Epithelial cell of proximal tubule (primary cell): ENCODE results near the gene LPIN1. TPM values are rescaled to one million over a fixed set of nuclear protein-coding genes. Genes with fewer than 3 reads are reported as not detected.

Experiments used
- DNase-seq: peaks from one replicate; pipeline ENCODE4 v3.0.0-alpha.2; 2011; ENCODE audit warnings: low read depth
- H3K4me3 ChIP-seq: 2 replicates; pipeline ENCODE4 v1.5.1; 2011; ENCODE audit warnings: low read depth, mild to moderate bottlenecking, low read length
- CTCF ChIP-seq: conservative IDR thresholded peaks from 2 replicates; pipeline ENCODE4 v1.5.1; 2012; ENCODE audit warnings: low read depth, mild to moderate bottlenecking, low read length
- total RNA-seq: library from RNA; depleted of rRNA; stranded (reverse); fragments of >200 nt; gene quantifications from 2 replicates; pipeline ENCODE4 v1.2.3, GENCODE V29; 2015

LPIN1 gene
- total RNA-seq, 1 donor from 2014 or later: 33.8 TPM

GRCh38 chr2:11866358-11867335, 120.2 kb downstream of the LPIN1 start:
- no peak overlapping the region for H3K4me3 ChIP-seq
- no peak for TF ChIP-seq CTCF
- DNase-seq: no peak

GRCh38 chr2:11867926-11868325, 121.5 kb downstream of the LPIN1 start:
- DNase-seq: no peak
- no peak for TF ChIP-seq CTCF
- no peak overlapping the region for H3K4me3 ChIP-seq

GRCh38 chr2:11869391-11869991, 123.1 kb downstream of the LPIN1 start:
- no peak overlapping the region for H3K4me3 ChIP-seq
- no peak for DNase-seq
- no peak for TF ChIP-seq CTCF

- no peak for TF ChIP-seq CTCF
- DNase-seq: no peak
- no peak overlapping the region for H3K4me3 ChIP-seq
These were observed 123.6 kb downstream of the LPIN1 start for GRCh38 chr2:11870064-11870463.

GRCh38 chr2:11870584-11870983, 124.2 kb downstream of the LPIN1 start:
- H3K4me3 ChIP-seq: no peak overlapping the region
- TF ChIP-seq CTCF: no peak
- DNase-seq: no peak

- no peak for TF ChIP-seq CTCF
- no peak overlapping the region for H3K4me3 ChIP-seq
- no peak for DNase-seq
These were observed 125.0 kb downstream of the LPIN1 start for GRCh38 chr2:11871421-11871820.
